HEK293 (cell line): ENCODE data around the gene DST.

ENCODE experiments used
- BCL11B ChIP-seq: fragments of 450-650 bp; formaldehyde crosslinking; IDR thresholded peaks from 2 replicates; pipeline ENCODE4 v1.5.1; 2016; ENCODE audit warnings: low read depth, missing biosample characterization, missing genetic modification characterization
- IKZF3 ChIP-seq: fragments of 450-650 bp; IDR thresholded peaks from 2 replicates; pipeline ENCODE4 v1.5.0; 2018; ENCODE audit warnings: missing biosample characterization, mild to moderate bottlenecking, missing genetic modification characterization, moderate library complexity
- OSR2 ChIP-seq: fragments of 450-650 bp; formaldehyde crosslinking; IDR thresholded peaks from 2 replicates; pipeline ENCODE4 v1.5.1; 2016; ENCODE audit warnings: missing biosample characterization, missing genetic modification characterization
- PRDM1 ChIP-seq: fragments of 450-650 bp; formaldehyde crosslinking; IDR thresholded peaks from 2 replicates; pipeline ENCODE4; 2016; ENCODE audit warnings: missing biosample characterization, missing genetic modification characterization
- ZBTB48 ChIP-seq: fragments of 450-650 bp; formaldehyde crosslinking; IDR thresholded peaks from 2 replicates; pipeline ENCODE4 v1.5.1; 2016; ENCODE audit warnings: missing biosample characterization, missing genetic modification characterization
- ZFP69B ChIP-seq: fragments of 450-650 bp; formaldehyde crosslinking; IDR thresholded peaks from 2 replicates; pipeline ENCODE4 v1.5.1; 2016; ENCODE audit warnings: missing biosample characterization, missing genetic modification characterization
- ZNF112 ChIP-seq: fragments of 450-650 bp; formaldehyde crosslinking; IDR thresholded peaks from 2 replicates; pipeline ENCODE4 v1.5.0; 2017; ENCODE audit warnings: missing biosample characterization, missing genetic modification characterization
- ZNF138 ChIP-seq: fragments of 450-650 bp; formaldehyde crosslinking; IDR thresholded peaks from 2 replicates; pipeline ENCODE4 v1.5.1; 2016; ENCODE audit warnings: missing biosample characterization, missing genetic modification characterization, borderline replicate concordance
- ZNF146 ChIP-seq: fragments of 450-650 bp; formaldehyde crosslinking; IDR thresholded peaks from 2 replicates; pipeline ENCODE4 v1.5.1; 2016; ENCODE audit warnings: missing biosample characterization, missing genetic modification characterization
- ZNF155 ChIP-seq: fragments of 450-650 bp; formaldehyde crosslinking; IDR thresholded peaks from 2 replicates; pipeline ENCODE4 v1.5.1; 2016; ENCODE audit warnings: missing biosample characterization, missing genetic modification characterization
- ZNF24 ChIP-seq: fragments of 450-650 bp; formaldehyde crosslinking; IDR thresholded peaks from 2 replicates; pipeline ENCODE4 v1.5.1; 2016; ENCODE audit warnings: missing biosample characterization, missing genetic modification characterization
- ZNF404 ChIP-seq: fragments of 450-650 bp; formaldehyde crosslinking; IDR thresholded peaks from 2 replicates; pipeline ENCODE4 v1.5.1; 2017; ENCODE audit warnings: missing biosample characterization, missing genetic modification characterization
- ZNF501 ChIP-seq: fragments of 450-650 bp; formaldehyde crosslinking; IDR thresholded peaks from 2 replicates; pipeline ENCODE4 v1.5.1; 2016; ENCODE audit warnings: missing biosample characterization, missing genetic modification characterization
- ZNF521 ChIP-seq: fragments of 450-650 bp; formaldehyde crosslinking; IDR thresholded peaks from 2 replicates; pipeline ENCODE4 v1.5.1; 2017; ENCODE audit warnings: missing biosample characterization, mild to moderate bottlenecking, missing genetic modification characterization
- ZNF544 ChIP-seq: fragments of 450-650 bp; formaldehyde crosslinking; IDR thresholded peaks from 2 replicates; pipeline ENCODE4 v1.5.0; 2017; ENCODE audit warnings: missing biosample characterization, missing genetic modification characterization
- ZNF548 ChIP-seq: fragments of 450-650 bp; formaldehyde crosslinking; IDR thresholded peaks from 2 replicates; pipeline ENCODE4 v1.5.1; 2016; ENCODE audit warnings: missing biosample characterization, missing genetic modification characterization
- ZNF571 ChIP-seq: fragments of 450-650 bp; formaldehyde crosslinking; IDR thresholded peaks from 2 replicates; pipeline ENCODE4 v1.5.0; 2017; ENCODE audit warnings: missing biosample characterization, missing genetic modification characterization
- ZNF585B ChIP-seq: fragments of 450-650 bp; formaldehyde crosslinking; IDR thresholded peaks from 2 replicates; pipeline ENCODE4 v1.5.1; 2016; ENCODE audit warnings: missing biosample characterization, missing genetic modification characterization
- ZNF600 ChIP-seq: fragments of 450-650 bp; formaldehyde crosslinking; IDR thresholded peaks from 2 replicates; pipeline ENCODE4 v1.5.1; 2016; ENCODE audit warnings: missing biosample characterization, missing genetic modification characterization
- ZNF623 ChIP-seq: fragments of 450-650 bp; formaldehyde crosslinking; IDR thresholded peaks from 2 replicates; pipeline ENCODE4 v1.5.1; 2016; ENCODE audit warnings: missing biosample characterization, missing genetic modification characterization
- ZNF791 ChIP-seq: fragments of 450-650 bp; formaldehyde crosslinking; IDR thresholded peaks from 2 replicates; pipeline ENCODE4 v1.5.1; 2016; ENCODE audit warnings: missing biosample characterization, missing genetic modification characterization
- ZNF792 ChIP-seq: fragments of 450-650 bp; formaldehyde crosslinking; IDR thresholded peaks from 2 replicates; pipeline ENCODE4 v1.5.1; 2016; ENCODE audit warnings: missing biosample characterization, missing genetic modification characterization
- TF ChIP-seq, protein P1 (sequence below): fragments of 450-650 bp; formaldehyde crosslinking; IDR thresholded peaks from 2 replicates; pipeline ENCODE4 v1.5.1; 2016; ENCODE audit warnings: missing biosample characterization, missing genetic modification characterization
- TF ChIP-seq, protein P2 (sequence below): fragments of 450-650 bp; formaldehyde crosslinking; IDR thresholded peaks from 2 replicates; pipeline ENCODE4 v1.5.1; 2016; ENCODE audit warnings: missing biosample characterization, missing genetic modification characterization
- TF ChIP-seq, protein P3 (sequence below): fragments of 450-650 bp; formaldehyde crosslinking; IDR thresholded peaks from 2 replicates; pipeline ENCODE4; 2016; ENCODE audit warnings: missing biosample characterization, missing genetic modification characterization
- TF ChIP-seq, protein P4 (sequence below): fragments of 450-650 bp; formaldehyde crosslinking; IDR thresholded peaks from 2 replicates; pipeline ENCODE4 v1.5.1; 2016; ENCODE audit warnings: missing biosample characterization, missing genetic modification characterization
- TF ChIP-seq, protein P5 (sequence below): fragments of 450-650 bp; formaldehyde crosslinking; IDR thresholded peaks from 2 replicates; pipeline ENCODE4 v1.5.1; 2016; ENCODE audit warnings: missing biosample characterization, missing genetic modification characterization
- TF ChIP-seq, protein P6 (sequence below): fragments of 450-650 bp; IDR thresholded peaks from 2 replicates; pipeline ENCODE4 v1.5.1; 2018; ENCODE audit warnings: missing biosample characterization, missing genetic modification characterization
- TF ChIP-seq, protein P7 (sequence below): fragments of 450-650 bp; formaldehyde crosslinking; IDR thresholded peaks from 2 replicates; pipeline ENCODE4 v1.5.1; 2016; ENCODE audit warnings: missing biosample characterization, missing genetic modification characterization

The DST gene

DNA sequence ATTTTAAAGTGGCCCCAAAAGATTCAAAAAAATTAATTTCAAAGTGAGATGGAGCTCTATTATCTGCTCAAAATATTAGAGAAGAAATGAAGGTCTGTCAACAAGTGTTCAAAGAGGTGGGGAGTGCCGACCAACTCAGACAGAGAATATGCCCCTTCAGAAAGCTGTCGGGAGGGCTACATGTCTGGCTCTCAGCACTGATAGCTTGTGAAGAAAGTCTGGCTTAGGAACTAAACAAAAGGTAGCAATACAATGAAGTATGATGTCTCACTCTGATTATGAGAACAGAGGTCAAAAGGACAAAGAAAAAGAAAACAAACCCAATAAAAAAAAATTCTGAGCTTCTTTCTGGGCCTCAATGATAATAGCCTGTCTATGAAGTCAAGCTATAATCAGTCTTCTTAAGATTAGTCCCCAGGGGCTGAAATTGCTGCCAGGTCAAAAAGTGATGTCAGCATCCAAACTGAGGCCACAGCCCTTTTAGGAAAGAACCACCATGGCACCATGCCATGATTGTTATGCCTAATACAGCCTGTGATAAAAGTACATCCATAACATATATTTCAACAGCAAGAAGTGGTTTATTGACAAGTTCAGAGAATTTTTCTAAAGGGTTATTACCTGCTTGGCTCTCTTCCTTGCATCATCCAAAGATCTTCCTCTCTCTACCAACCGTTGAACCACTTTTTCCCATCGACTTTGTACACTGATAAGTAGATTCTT lies 150.9 kb downstream of the DST start (continued):
- TF ChIP-seq BCL11B (no peak), ZNF600 (tag by site-specific recombination) (peak; percentile 69; the same call in 1 of the 2 replicates), IKZF3 (tag by site-specific recombination) (peak; percentile 34; the same call in 1 of the 2 replicates), ZBTB48 (tag by site-specific recombination) (no peak), ZNF138 (tag by site-specific recombination) (no peak), ZNF146 (no peak), OSR2 (tag by site-specific recombination) (peak; percentile 72; the same call in 1 of the 2 replicates), ZNF548 (tag by site-specific recombination) (no peak), ZNF585B (tag by site-specific recombination) (no peak), ZNF544 (no peak), ZNF24 (0 out of 2 replicates have a peak, but pooled peaks have one; percentile 22), PRDM1 (tag by site-specific recombination) (no peak), ZNF623 (tag by site-specific recombination) (no peak), ZNF155 (tag by site-specific recombination) (no peak), ZNF501 (tag by site-specific recombination) (no peak), ZNF792 (tag by site-specific recombination) (no peak), ZNF112 (tag by site-specific recombination) (0 out of 2 replicates have a peak, but pooled peaks have one; percentile 34), ZNF571 (no peak), ZNF404 (tag by site-specific recombination) (no peak), ZNF521 (tag by site-specific recombination) (no peak), ZNF791 (tag by site-specific recombination) (no peak), ZFP69B (tag by site-specific recombination) (no peak)
- TF ChIP-seq, protein P1, sequence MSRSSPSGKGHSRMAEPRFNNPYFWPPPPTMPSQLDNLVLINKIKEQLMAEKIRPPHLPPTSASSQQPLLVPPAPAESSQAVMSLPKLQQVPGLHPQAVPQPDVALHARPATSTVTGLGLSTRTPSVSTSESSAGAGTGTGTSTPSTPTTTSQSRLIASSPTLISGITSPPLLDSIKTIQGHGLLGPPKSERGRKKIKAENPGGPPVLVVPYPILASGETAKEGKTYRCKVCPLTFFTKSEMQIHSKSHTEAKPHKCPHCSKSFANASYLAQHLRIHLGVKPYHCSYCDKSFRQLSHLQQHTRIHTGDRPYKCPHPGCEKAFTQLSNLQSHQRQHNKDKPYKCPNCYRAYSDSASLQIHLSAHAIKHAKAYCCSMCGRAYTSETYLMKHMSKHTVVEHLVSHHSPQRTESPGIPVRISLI (tag by site-specific recombination) = peak; percentile 83; the same call in 1 of the 2 replicates
- TF ChIP-seq, protein P2, sequence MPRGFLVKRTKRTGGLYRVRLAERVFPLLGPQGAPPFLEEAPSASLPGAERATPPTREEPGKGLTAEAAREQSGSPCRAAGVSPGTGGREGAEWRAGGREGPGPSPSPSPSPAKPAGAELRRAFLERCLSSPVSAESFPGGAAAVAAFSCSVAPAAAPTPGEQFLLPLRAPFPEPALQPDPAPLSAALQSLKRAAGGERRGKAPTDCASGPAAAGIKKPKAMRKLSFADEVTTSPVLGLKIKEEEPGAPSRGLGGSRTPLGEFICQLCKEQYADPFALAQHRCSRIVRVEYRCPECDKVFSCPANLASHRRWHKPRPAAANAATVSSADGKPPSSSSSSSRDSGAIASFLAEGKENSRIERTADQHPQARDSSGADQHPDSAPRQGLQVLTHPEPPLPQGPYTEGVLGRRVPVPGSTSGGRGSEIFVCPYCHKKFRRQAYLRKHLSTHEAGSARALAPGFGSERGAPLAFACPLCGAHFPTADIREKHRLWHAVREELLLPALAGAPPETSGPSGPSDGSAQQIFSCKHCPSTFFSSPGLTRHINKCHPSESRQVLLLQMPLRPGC (tag by site-specific recombination) = no peak
- TF ChIP-seq, protein P3, sequence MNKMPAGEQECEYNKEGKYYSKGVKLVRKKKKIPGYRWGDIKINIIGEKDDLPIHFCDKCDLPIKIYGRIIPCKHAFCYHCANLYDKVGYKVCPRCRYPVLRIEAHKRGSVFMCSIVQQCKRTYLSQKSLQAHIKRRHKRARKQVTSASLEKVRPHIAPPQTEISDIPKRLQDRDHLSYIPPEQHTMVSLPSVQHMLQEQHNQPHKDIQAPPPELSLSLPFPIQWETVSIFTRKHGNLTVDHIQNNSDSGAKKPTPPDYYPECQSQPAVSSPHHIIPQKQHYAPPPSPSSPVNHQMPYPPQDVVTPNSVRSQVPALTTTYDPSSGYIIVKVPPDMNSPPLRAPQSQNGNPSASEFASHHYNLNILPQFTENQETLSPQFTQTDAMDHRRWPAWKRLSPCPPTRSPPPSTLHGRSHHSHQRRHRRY (tag by site-specific recombination) = no peak
- TF ChIP-seq, protein P4, sequence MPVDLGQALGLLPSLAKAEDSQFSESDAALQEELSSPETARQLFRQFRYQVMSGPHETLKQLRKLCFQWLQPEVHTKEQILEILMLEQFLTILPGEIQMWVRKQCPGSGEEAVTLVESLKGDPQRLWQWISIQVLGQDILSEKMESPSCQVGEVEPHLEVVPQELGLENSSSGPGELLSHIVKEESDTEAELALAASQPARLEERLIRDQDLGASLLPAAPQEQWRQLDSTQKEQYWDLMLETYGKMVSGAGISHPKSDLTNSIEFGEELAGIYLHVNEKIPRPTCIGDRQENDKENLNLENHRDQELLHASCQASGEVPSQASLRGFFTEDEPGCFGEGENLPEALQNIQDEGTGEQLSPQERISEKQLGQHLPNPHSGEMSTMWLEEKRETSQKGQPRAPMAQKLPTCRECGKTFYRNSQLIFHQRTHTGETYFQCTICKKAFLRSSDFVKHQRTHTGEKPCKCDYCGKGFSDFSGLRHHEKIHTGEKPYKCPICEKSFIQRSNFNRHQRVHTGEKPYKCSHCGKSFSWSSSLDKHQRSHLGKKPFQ = no peak
- TF ChIP-seq, protein P5, sequence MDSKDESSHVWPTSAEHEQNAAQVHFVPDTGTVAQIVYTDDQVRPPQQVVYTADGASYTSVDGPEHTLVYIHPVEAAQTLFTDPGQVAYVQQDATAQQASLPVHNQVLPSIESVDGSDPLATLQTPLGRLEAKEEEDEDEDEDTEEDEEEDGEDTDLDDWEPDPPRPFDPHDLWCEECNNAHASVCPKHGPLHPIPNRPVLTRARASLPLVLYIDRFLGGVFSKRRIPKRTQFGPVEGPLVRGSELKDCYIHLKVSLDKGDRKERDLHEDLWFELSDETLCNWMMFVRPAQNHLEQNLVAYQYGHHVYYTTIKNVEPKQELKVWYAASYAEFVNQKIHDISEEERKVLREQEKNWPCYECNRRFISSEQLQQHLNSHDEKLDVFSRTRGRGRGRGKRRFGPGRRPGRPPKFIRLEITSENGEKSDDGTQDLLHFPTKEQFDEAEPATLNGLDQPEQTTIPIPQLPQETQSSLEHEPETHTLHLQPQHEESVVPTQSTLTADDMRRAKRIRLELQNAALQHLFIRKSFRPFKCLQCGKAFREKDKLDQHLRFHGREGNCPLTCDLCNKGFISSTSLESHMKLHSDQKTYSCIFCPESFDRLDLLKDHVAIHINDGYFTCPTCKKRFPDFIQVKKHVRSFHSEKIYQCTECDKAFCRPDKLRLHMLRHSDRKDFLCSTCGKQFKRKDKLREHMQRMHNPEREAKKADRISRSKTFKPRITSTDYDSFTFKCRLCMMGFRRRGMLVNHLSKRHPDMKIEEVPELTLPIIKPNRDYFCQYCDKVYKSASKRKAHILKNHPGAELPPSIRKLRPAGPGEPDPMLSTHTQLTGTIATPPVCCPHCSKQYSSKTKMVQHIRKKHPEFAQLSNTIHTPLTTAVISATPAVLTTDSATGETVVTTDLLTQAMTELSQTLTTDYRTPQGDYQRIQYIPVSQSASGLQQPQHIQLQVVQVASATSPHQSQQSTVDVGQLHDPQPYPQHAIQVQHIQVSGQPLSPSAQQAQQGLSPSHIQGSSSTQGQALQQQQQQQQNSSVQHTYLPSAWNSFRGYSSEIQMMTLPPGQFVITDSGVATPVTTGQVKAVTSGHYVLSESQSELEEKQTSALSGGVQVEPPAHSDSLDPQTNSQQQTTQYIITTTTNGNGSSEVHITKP (tag by site-specific recombination) = 0 out of 2 replicates have a peak, but pooled peaks have one; percentile 8
- TF ChIP-seq, protein P6, sequence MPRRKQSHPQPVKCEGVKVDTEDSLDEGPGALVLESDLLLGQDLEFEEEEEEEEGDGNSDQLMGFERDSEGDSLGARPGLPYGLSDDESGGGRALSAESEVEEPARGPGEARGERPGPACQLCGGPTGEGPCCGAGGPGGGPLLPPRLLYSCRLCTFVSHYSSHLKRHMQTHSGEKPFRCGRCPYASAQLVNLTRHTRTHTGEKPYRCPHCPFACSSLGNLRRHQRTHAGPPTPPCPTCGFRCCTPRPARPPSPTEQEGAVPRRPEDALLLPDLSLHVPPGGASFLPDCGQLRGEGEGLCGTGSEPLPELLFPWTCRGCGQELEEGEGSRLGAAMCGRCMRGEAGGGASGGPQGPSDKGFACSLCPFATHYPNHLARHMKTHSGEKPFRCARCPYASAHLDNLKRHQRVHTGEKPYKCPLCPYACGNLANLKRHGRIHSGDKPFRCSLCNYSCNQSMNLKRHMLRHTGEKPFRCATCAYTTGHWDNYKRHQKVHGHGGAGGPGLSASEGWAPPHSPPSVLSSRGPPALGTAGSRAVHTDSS (tag by site-specific recombination) = no peak
- TF ChIP-seq, protein P7, sequence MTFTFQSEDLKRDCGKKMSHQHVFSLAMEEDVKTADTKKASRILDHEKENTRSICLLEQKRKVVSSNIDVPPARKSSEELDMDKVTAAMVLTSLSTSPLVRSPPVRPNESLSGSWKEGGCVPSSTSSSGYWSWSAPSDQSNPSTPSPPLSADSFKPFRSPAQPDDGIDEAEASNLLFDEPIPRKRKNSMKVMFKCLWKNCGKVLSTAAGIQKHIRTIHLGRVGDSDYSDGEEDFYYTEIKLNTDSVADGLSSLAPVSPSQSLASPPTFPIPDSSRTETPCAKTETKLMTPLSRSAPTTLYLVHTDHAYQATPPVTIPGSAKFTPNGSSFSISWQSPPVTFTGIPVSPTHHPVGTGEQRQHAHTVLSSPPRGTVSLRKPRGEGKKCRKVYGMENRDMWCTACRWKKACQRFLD (tag by site-specific recombination) = no peak
